Ascending aorta (tissue), 2 donors: ENCODE data around the gene ITM2B. TPM values are rescaled to one million over a fixed set of nuclear protein-coding genes. Genes with fewer than 3 reads are reported as not detected.

Source experiments
- DNase-seq, 2 donors: peaks; one replicate each; pipeline ENCODE4 v3.0.0-alpha.2; 2019; ENCODE audit warnings: low spot score in 2 of 2
- H3K27ac ChIP-seq, 2 donors: fragments of 200-600 bp; sonication (generic); one replicate each; pipeline ENCODE4 v1.5.1; 2016 to 2017; ENCODE audit warnings: mild to moderate bottlenecking in 1 of 2
- H3K27me3 ChIP-seq: fragments of 200-600 bp; sonication (generic); one replicate; pipeline ENCODE4 v1.5.1; 2017
- H3K36me3 ChIP-seq, 2 donors: fragments of 200-600 bp; sonication (generic); one replicate each; pipeline ENCODE4 v1.5.1; 2016
- H3K4me1 ChIP-seq, 2 donors: fragments of 200-600 bp; sonication (generic); one replicate each; pipeline ENCODE4 v1.5.1; 2016 to 2017; ENCODE audit warnings: mild to moderate bottlenecking in 1 of 2
- H3K4me3 ChIP-seq, 2 donors: fragments of 200-600 bp; sonication (generic); one replicate each; pipeline ENCODE4 v1.5.1; 2016 to 2017; ENCODE audit warnings: mild to moderate bottlenecking in 1 of 2
- H3K9me3 ChIP-seq, 2 donors: fragments of 200-600 bp; sonication (generic); one replicate each; pipeline ENCODE4 v1.5.1; 2016
- intact Hi-C: fragments of 100-400 bp; cut with DNase I; formaldehyde crosslinking; loops from one replicate; pipeline ENCODE4 v1.15.1; 2023
- total RNA-seq: library from RNA; depleted of rRNA; stranded (reverse); fragments of >200 nt; gene quantifications from one replicate; pipeline ENCODE4 v1.1.0, GENCODE V29; 2016
- TF ChIP-seq, protein P1 (sequence below), 3 experiments: fragments of 200-600 bp in 2 of 3; fragments of 450-650 bp in 1 of 3; sonication (generic) in 2 of 3; IDR thresholded peaks; one replicate each; pipeline ENCODE4 v1.5.1; 2016 to 2019; ENCODE audit warnings: antibody characterized with exemption in 3 of 3, mild to moderate bottlenecking in 1 of 3, moderate library complexity in 1 of 3

The ITM2B gene
- total RNA-seq, 1 donor from 2014 or later: 345 TPM

- Histone ChIP-seq H3K27me3 (no peaks in the 10 kb centered on the region), H3K4me1 (no peaks in the 10 kb centered on the region), H3K36me3 (no peaks in the 10 kb centered on the region), H3K4me3 (no peak overlapping the region), H3K9me3 (no peaks in the 10 kb centered on the region), H3K27ac (no peak overlapping the region)
- intact Hi-C loops: no loop called here
- DNase-seq: no peak
- TF ChIP-seq, protein P1, sequence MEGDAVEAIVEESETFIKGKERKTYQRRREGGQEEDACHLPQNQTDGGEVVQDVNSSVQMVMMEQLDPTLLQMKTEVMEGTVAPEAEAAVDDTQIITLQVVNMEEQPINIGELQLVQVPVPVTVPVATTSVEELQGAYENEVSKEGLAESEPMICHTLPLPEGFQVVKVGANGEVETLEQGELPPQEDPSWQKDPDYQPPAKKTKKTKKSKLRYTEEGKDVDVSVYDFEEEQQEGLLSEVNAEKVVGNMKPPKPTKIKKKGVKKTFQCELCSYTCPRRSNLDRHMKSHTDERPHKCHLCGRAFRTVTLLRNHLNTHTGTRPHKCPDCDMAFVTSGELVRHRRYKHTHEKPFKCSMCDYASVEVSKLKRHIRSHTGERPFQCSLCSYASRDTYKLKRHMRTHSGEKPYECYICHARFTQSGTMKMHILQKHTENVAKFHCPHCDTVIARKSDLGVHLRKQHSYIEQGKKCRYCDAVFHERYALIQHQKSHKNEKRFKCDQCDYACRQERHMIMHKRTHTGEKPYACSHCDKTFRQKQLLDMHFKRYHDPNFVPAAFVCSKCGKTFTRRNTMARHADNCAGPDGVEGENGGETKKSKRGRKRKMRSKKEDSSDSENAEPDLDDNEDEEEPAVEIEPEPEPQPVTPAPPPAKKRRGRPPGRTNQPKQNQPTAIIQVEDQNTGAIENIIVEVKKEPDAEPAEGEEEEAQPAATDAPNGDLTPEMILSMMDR (IDR thresholded peaks at IDR 0.05): no peak
Measured at GRCh38 chr13:48278806-48279205, 45.8 kb downstream of the ITM2B start.

DNA sequence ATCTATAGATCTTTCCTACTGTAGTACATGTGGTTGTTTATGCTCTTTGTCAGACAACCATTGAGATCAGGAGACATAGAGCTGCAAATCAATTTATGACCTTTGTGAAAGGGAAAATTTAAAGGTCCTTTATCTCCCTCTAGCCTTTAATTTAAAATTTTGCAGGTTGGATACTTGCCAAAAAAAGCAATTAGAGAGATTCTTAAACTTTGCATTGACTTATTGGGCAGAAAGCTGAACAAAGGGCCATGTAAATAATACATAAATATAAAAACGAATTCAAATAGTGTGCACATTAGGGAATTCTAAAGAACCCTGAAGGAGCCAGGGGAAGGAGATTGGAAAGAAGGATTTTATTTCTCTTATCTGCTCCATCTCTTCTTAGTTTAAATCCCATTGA lies 48.5 kb downstream of the ITM2B start:
- intact Hi-C loops: no loop called here
- TF ChIP-seq, protein P1 (IDR thresholded peaks at IDR 0.05): no peak
- no peak overlapping the region for H3K27ac ChIP-seq
- H3K4me3 ChIP-seq: no peak overlapping the region
- H3K4me1 ChIP-seq: no peaks in the 10 kb centered on the region
- no peak for DNase-seq
- no peaks in the 10 kb centered on the region for H3K27me3 ChIP-seq
- H3K36me3 ChIP-seq: no peaks in the 10 kb centered on the region
- H3K9me3 ChIP-seq: no peaks in the 10 kb centered on the region

DNA sequence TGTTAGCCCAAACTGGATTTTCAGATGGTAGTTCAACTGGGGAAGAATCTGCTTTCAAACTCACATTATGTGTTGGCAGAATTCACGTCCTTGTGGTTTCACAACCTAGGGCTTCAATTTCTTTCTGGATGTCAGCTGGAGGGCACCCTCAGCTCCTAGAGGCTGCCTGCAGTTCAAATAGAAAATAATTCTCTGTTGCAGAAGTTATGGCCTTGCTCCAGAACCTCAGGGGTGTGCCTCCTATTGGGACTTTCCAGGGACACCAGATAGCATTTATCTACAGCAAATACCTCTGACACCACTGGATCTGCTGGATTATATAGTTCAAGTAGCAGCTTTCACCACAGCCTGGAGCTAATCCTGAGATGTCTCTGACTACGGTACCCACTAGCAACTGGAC lies 58.7 kb downstream of the ITM2B start:
- TF ChIP-seq, protein P1 (IDR thresholded peaks at IDR 0.05): no peak
- Histone ChIP-seq H3K4me3 (no peak overlapping the region), H3K27me3 (no peaks in the 10 kb centered on the region), H3K36me3 (no peaks in the 10 kb centered on the region), H3K27ac (no peak overlapping the region), H3K4me1 (no peaks in the 10 kb centered on the region), H3K9me3 (no peaks in the 10 kb centered on the region)
- no peak for DNase-seq
- intact Hi-C loops: no loop called here

- no peaks in the 10 kb centered on the region for H3K4me1 ChIP-seq
- no peak for DNase-seq
- H3K9me3 ChIP-seq: no peaks in the 10 kb centered on the region
- intact Hi-C loops: no loop called here
- TF ChIP-seq, protein P1 (IDR thresholded peaks at IDR 0.05): no peak
- H3K27ac ChIP-seq: no peak overlapping the region
- no peak overlapping the region for H3K4me3 ChIP-seq
- H3K36me3 ChIP-seq: no peaks in the 10 kb centered on the region
- H3K27me3 ChIP-seq: no peaks in the 10 kb centered on the region
Measured at GRCh38 chr13:48292650-48293049, 59.6 kb downstream of the ITM2B start.

GRCh38 chr13:48294653-48295052 lies 61.6 kb downstream of the ITM2B start:
- Histone ChIP-seq H3K4me1 (no peaks in the 10 kb centered on the region), H3K27ac (no peak overlapping the region), H3K4me3 (no peak overlapping the region), H3K27me3 (no peaks in the 10 kb centered on the region), H3K36me3 (no peaks in the 10 kb centered on the region), H3K9me3 (no peaks in the 10 kb centered on the region)
- intact Hi-C loops: no loop called here
- no peak for DNase-seq
- TF ChIP-seq, protein P1 (IDR thresholded peaks at IDR 0.05): no peak

- H3K36me3 ChIP-seq: no peaks in the 10 kb centered on the region
- intact Hi-C loops: no loop called here
- TF ChIP-seq, protein P1 (IDR thresholded peaks at IDR 0.05): no peak
- no peak for DNase-seq
- H3K4me3 ChIP-seq: no peak overlapping the region
- no peak overlapping the region for H3K27ac ChIP-seq
- no peaks in the 10 kb centered on the region for H3K4me1 ChIP-seq
- no peaks in the 10 kb centered on the region for H3K27me3 ChIP-seq
- H3K9me3 ChIP-seq: no peaks in the 10 kb centered on the region
Measured at GRCh38 chr13:48295271-48295670, 62.3 kb downstream of the ITM2B start.
